ENCODE measurements around the gene KLF7. TPM values are rescaled to one million over a fixed set of nuclear protein-coding genes. Genes with fewer than 3 reads are reported as not detected.

The KLF7 gene
- total and polyA plus RNA-seq, 9 of the 15 experiments (the other 6 are each of a cell fraction or from before 2014, with no cell fraction given), result 0.04 to 0.54 (median 0.07) TPM

- DNase-seq (ENCODE audit: extremely low read depth in 1 of 4, low spot score in 3 of 4) (no peak), FAIRE-seq (no peak), ATAC-seq (no peak)
- no peaks in the 10 kb centered on the region for H3K9me3 ChIP-seq (replicated peaks; ENCODE audit: control insufficient read depth, insufficient read depth, low read depth, low read length)
- H3K36me3 ChIP-seq (ENCODE audit: control insufficient read depth, insufficient read depth, low read length), result no peaks in the 10 kb centered on the region
- no peaks in the 10 kb centered on the region for H3K79me2 ChIP-seq (ENCODE audit: control insufficient read depth, insufficient read depth, low read length)
- POLR2A ChIA-PET, result no interaction called here
- H3K9me1 ChIP-seq (ENCODE audit: control insufficient read depth, insufficient read depth, low read length), result no peaks in the 10 kb centered on the region
- CTCF ChIA-PET (ENCODE audit: low intra/inter-chr PET ratio), result no interaction called here
- H4K20me1 ChIP-seq (replicated peaks; ENCODE audit: control insufficient read depth, insufficient read depth, low read length), result no peaks in the 10 kb centered on the region
- intact Hi-C loops (cut with micrococcal nuclease), result no loop called here
- 0% methylated on average over 5 of the region's 5 CpGs for WGBS (ENCODE audit: insufficient coverage, low coverage, missing lambda C conversion rate)
- TF ChIP-seq PYGO2 (tag; IDR thresholded peaks at IDR 0.05) (no peak), ZNF584 (CRISPR knock-in tag; IDR thresholded peaks at IDR 0.05; ENCODE audit: low read depth) (no peak), EP300 (IDR thresholded peaks at IDR 0.05; ENCODE audit: low read length) (no peak), ZNF316 (IDR thresholded peaks at IDR 0.05) (no peak), ETV6 (IDR thresholded peaks at IDR 0.05; ENCODE audit: borderline replicate concordance in 1 of 2, low read depth in 2 of 2, low read length in 1 of 2) (no peak), ETV6 (CRISPR knock-in tag; IDR thresholded peaks at IDR 0.05; ENCODE audit: borderline replicate concordance) (no peak), MEF2A (IDR thresholded peaks at IDR 0.05; ENCODE audit: control insufficient read depth, low read depth, low read length) (no peak)
- H3K27ac ChIP-seq (ENCODE audit: extremely low read depth, low read depth, low read length), result no peak overlapping the region
- H3K4me3 ChIP-seq, result no peak overlapping the region
- H3K4me1 ChIP-seq (replicated peaks in 1 of 2; ENCODE audit: control insufficient read depth in 2 of 2, insufficient read depth in 2 of 2, low read length in 2 of 2), result no peaks in the 10 kb centered on the region
- no TSS peak for BruUV-seq (replicated peaks)
- peaks cover 0 to 1% of the 10 kb centered on the region in 2 experiments; a peak in 2 of 5 replicates for H3K27me3 ChIP-seq (ENCODE audit: control insufficient read depth in 2 of 2, insufficient read depth in 2 of 2, low read length in 2 of 2)
- H2AFZ ChIP-seq (ENCODE audit: low read depth, low read length), result no peak overlapping the region
- in situ Hi-C loops (cut with MboI), result no loop called here
- no peak overlapping the region for H3K9ac ChIP-seq (ENCODE audit: insufficient read depth in 1 of 2, low read depth in 2 of 2, low read length in 2 of 2)
- H3K4me2 ChIP-seq (ENCODE audit: insufficient read depth, low read length), result no peak overlapping the region
Observed at GRCh38 chr2:207090389-207090788, 75.4 kb downstream of the KLF7 start.

GRCh38 chr2:207088839-207089238 lies 76.9 kb downstream of the KLF7 start:
- H3K4me1 ChIP-seq (replicated peaks in 1 of 2; ENCODE audit: control insufficient read depth in 2 of 2, insufficient read depth in 2 of 2, low read length in 2 of 2), result no peaks in the 10 kb centered on the region
- no peaks in the 10 kb centered on the region for H3K9me3 ChIP-seq (replicated peaks; ENCODE audit: control insufficient read depth, insufficient read depth, low read depth, low read length)
- no peak overlapping the region for H3K27ac ChIP-seq (ENCODE audit: extremely low read depth, low read depth, low read length)
- H3K27me3 ChIP-seq (ENCODE audit: control insufficient read depth in 2 of 2, insufficient read depth in 2 of 2, low read length in 2 of 2), result peaks cover 0 to 4% of the 10 kb centered on the region in 2 experiments; a peak in 2 of 5 replicates
- no peak overlapping the region for H2AFZ ChIP-seq (ENCODE audit: low read depth, low read length)
- H3K79me2 ChIP-seq (ENCODE audit: control insufficient read depth, insufficient read depth, low read length), result no peaks in the 10 kb centered on the region
- FAIRE-seq (no peak), DNase-seq (ENCODE audit: extremely low read depth in 1 of 4, low spot score in 3 of 4) (no peak), ATAC-seq (no peak)
- in situ Hi-C loops (cut with MboI) (no loop called here), intact Hi-C loops (cut with micrococcal nuclease) (no loop called here)
- no TSS peak for BruUV-seq (replicated peaks)
- 0% methylated on average over 3 of the region's 3 CpGs for WGBS (ENCODE audit: insufficient coverage, low coverage, missing lambda C conversion rate)
- H3K4me2 ChIP-seq (ENCODE audit: insufficient read depth, low read length), result no peak overlapping the region
- no peaks in the 10 kb centered on the region for H3K9me1 ChIP-seq (ENCODE audit: control insufficient read depth, insufficient read depth, low read length)
- ChIA-PET CTCF (ENCODE audit: low intra/inter-chr PET ratio) (no interaction called here), POLR2A (no interaction called here)
- no peak overlapping the region for H3K9ac ChIP-seq (ENCODE audit: insufficient read depth in 1 of 2, low read depth in 2 of 2, low read length in 2 of 2)
- H4K20me1 ChIP-seq (replicated peaks; ENCODE audit: control insufficient read depth, insufficient read depth, low read length), result no peaks in the 10 kb centered on the region
- no peaks in the 10 kb centered on the region for H3K36me3 ChIP-seq (ENCODE audit: control insufficient read depth, insufficient read depth, low read length)
- H3K4me3 ChIP-seq, result no peak overlapping the region
- TF ChIP-seq SIN3A (IDR thresholded peaks at IDR 0.05; ENCODE audit: borderline replicate concordance in 2 of 2, control insufficient read depth in 1 of 2, low read depth in 2 of 2, low read length in 2 of 2), result no peak
- no peak for TF ChIP-seq OTX1 (CRISPR knock-in tag; IDR thresholded peaks at IDR 0.05)
- TF ChIP-seq ZNF57 (CRISPR knock-in tag; IDR thresholded peaks at IDR 0.05), result no peak
- no peak for TF ChIP-seq ZNF561 (CRISPR knock-in tag; conservative IDR thresholded peaks at IDR 0.05)
- no peak for TF ChIP-seq PRPF4 (IDR thresholded peaks at IDR 0.05; ENCODE audit: insufficient read depth, low read depth, low read length, poor library complexity, severe bottlenecking)
- TF ChIP-seq RBM14 (IDR thresholded peaks at IDR 0.05; ENCODE audit: borderline replicate concordance, insufficient read depth, low read depth, low read length), result no peak
